GM21786 (cell line): ENCODE measurements around the gene MVK.
"Not testable (repeated sequence)": the region's sequence is repeated elsewhere in the genome, so short reads cannot be mapped to it uniquely, and the experiment has no call there.

ENCODE experiments used
- ATAC-seq: cut with Tn5 transposase; IDR thresholded peaks from one replicate; pipeline ENCODE4 v1.9.1; 2021; ENCODE audit not compliant: unreplicated experiment

MVK gene

GRCh38 chr12:109588461-109589239 lies 15.1 kb downstream of the MVK start:
- no peak for ATAC-seq

GRCh38 chr12:109589240-109589590 lies 15.6 kb downstream of the MVK start:
- no peak for ATAC-seq

- ATAC-seq = no peak
These were observed 16.2 kb downstream of the MVK start for GRCh38 chr12:109589691-109590245.

- no peak for ATAC-seq
These were observed 17.0 kb downstream of the MVK start for GRCh38 chr12:109590566-109590965.

- no peak for ATAC-seq
These were observed 17.4 kb downstream of the MVK start for GRCh38 chr12:109591041-109591440.

GRCh38 chr12:109592195-109592904 lies 18.8 kb downstream of the MVK start:
- ATAC-seq = no peak

- no peak for ATAC-seq
These were observed 19.3 kb downstream of the MVK start for GRCh38 chr12:109592905-109593272.

GRCh38 chr12:109594556-109595317 lies 21.1 kb downstream of the MVK start:
- ATAC-seq = no peak

- no peak for ATAC-seq
These were observed 21.8 kb downstream of the MVK start for GRCh38 chr12:109595321-109595902.

- no peak for ATAC-seq
These were observed 23.0 kb downstream of the MVK start for GRCh38 chr12:109596418-109597244.

- ATAC-seq = no peak
These were observed 23.8 kb downstream of the MVK start for GRCh38 chr12:109597414-109597794.

- ATAC-seq = no peak
These were observed 24.3 kb downstream of the MVK start for GRCh38 chr12:109597795-109598427.

GRCh38 chr12:109598428-109598854 lies 24.8 kb downstream of the MVK start:
- no peak for ATAC-seq

GRCh38 chr12:109599087-109599486 lies 25.5 kb downstream of the MVK start:
- no peak for ATAC-seq

GRCh38 chr12:109600481-109600880 lies 26.9 kb downstream of the MVK start:
- ATAC-seq = no peak

GRCh38 chr12:109600995-109601394 lies 27.4 kb downstream of the MVK start:
- no peak for ATAC-seq

GRCh38 chr12:109601557-109601956 lies 28.0 kb downstream of the MVK start:
- no peak for ATAC-seq

- not testable (repeated sequence) for ATAC-seq
These were observed 28.5 kb downstream of the MVK start for GRCh38 chr12:109602132-109602531.

GRCh38 chr12:109604132-109604585 lies 30.6 kb downstream of the MVK start:
- no peak for ATAC-seq

GRCh38 chr12:109605016-109605415 lies 31.4 kb downstream of the MVK start:
- ATAC-seq = no peak
